Keratinocyte (primary cell): ENCODE results near the gene TWIST1. TPM values are rescaled to one million over a fixed set of nuclear protein-coding genes. Genes with fewer than 3 reads are reported as not detected.

Source experiments
- DNase-seq: peaks from one replicate; pipeline ENCODE4 v3.0.0-alpha.2; 2011; ENCODE audit warnings: low read depth, missing footprints, low spot score
- FAIRE-seq: peaks from 2 replicates; lab custom pipeline; 2011; peaks lifted over from hg19 to GRCh38; lab: Jason Lieb, UNC
- H2AFZ ChIP-seq: 2 replicates; pipeline ENCODE4 v1.6.0; 2012; ENCODE audit warnings: low read length, control low read depth, inconsistent platforms; ENCODE audit not compliant: control insufficient read depth
- H3K27ac ChIP-seq: 2 replicates; pipeline ENCODE4 v1.5.1; 2011; ENCODE audit warnings: low read length; ENCODE audit not compliant: control insufficient read depth, insufficient read depth
- H3K27me3 ChIP-seq: 3 replicates; pipeline ENCODE4 v1.6.0; 2011; ENCODE audit warnings: low read length; ENCODE audit not compliant: control insufficient read depth, insufficient read depth; ENCODE audit errors: extremely low read depth
- H3K36me3 ChIP-seq, 2 experiments: 2 replicates in 1 of 2; 3 replicates in 1 of 2; pipeline ENCODE4 v1.5.1; 2011; ENCODE audit warnings: low read length in 2 of 2, mild to moderate bottlenecking in 1 of 2; ENCODE audit not compliant: control insufficient read depth in 2 of 2, insufficient read depth in 2 of 2; ENCODE audit errors: extremely low read depth in 1 of 2
- H3K4me1 ChIP-seq: 3 replicates; pipeline ENCODE4 v1.5.1; 2011; ENCODE audit warnings: low read length; ENCODE audit not compliant: control insufficient read depth, insufficient read depth; ENCODE audit errors: extremely low read depth
- H3K4me2 ChIP-seq: 3 replicates; pipeline ENCODE4 v1.6.0; 2011; ENCODE audit warnings: low read depth, low read length; ENCODE audit not compliant: control insufficient read depth, insufficient read depth; ENCODE audit errors: extremely low read depth
- H3K4me3 ChIP-seq, 3 experiments: fragments of 200-600 bp in 1 of 3; sonication (generic) in 1 of 3; 2 replicates in 2 of 3; 3 replicates in 1 of 3; pipeline ENCODE4 v1.5.1; 2011 to 2016; ENCODE audit warnings: low read length in 3 of 3, mild to moderate bottlenecking in 3 of 3, control low read depth in 2 of 3, inconsistent platforms in 1 of 3, low read depth in 1 of 3, mixed read lengths in 1 of 3, mixed run types in 1 of 3, moderate library complexity in 1 of 3; ENCODE audit not compliant: control insufficient read depth in 2 of 3, insufficient read depth in 2 of 3; ENCODE audit errors: extremely low read depth in 1 of 3
- H3K79me2 ChIP-seq: 2 replicates; pipeline ENCODE4 v1.6.0; 2012; ENCODE audit warnings: low read length; ENCODE audit not compliant: control insufficient read depth, insufficient read depth
- H3K9ac ChIP-seq: 3 replicates; pipeline ENCODE4 v1.6.0; 2011; ENCODE audit warnings: low read length; ENCODE audit not compliant: control insufficient read depth, insufficient read depth; ENCODE audit errors: extremely low read depth
- H3K9me1 ChIP-seq: 3 replicates; pipeline ENCODE4 v1.6.0; 2011; ENCODE audit warnings: low read length; ENCODE audit not compliant: control insufficient read depth, insufficient read depth; ENCODE audit errors: extremely low read depth
- H3K9me3 ChIP-seq: 2 replicates; pipeline ENCODE4 v1.5.1; 2012; ENCODE audit warnings: low read depth, low read length; ENCODE audit not compliant: control insufficient read depth
- H4K20me1 ChIP-seq: 3 replicates; pipeline ENCODE4 v1.6.0; 2011; ENCODE audit warnings: low read length; ENCODE audit not compliant: control insufficient read depth, insufficient read depth; ENCODE audit errors: extremely low read depth
- CTCF ChIP-seq, 3 experiments: IDR thresholded peaks in 1 of 3; conservative IDR thresholded peaks in 1 of 3; optimal IDR thresholded peaks in 1 of 3; 2 replicates in 2 of 3; 3 replicates in 1 of 3; pipeline versions ENCODE3 to v1.5.1; 2011; ENCODE audit warnings: low read length in 3 of 3, mild to moderate bottlenecking in 3 of 3, moderate library complexity in 2 of 3, control low read depth in 1 of 3, inconsistent platforms in 1 of 3; ENCODE audit not compliant: insufficient read depth in 2 of 3; ENCODE audit errors: extremely low read depth in 1 of 3
- EZH2 ChIP-seq: IDR thresholded peaks from one replicate; pipeline ENCODE4 v1.6.1; 2012; ENCODE audit warnings: inconsistent platforms, mild to moderate bottlenecking, low read length, moderate library complexity
- dilution Hi-C: fragments of 300-500 bp; cut with MboI; formaldehyde crosslinking; loops from one replicate; pipeline ENCODE4 v1.7.0; 2020; ENCODE audit warnings: low sequenced_read_pairs; ENCODE audit not compliant: extremely low pct_ligation_motif_present
- polyA plus RNA-seq, 5 experiments: library from polyadenylated mRNA; depleted of rRNA in 3 of 5; stranded (reverse) in 3 of 5; stranded (forward) in 1 of 5; unstranded in 1 of 5; fragments of >200 nt; gene quantifications; 1 replicate in 1 of 5; 2 replicates in 3 of 5; 3 replicates in 1 of 5; pipeline versions ENCODE4 v1.2.1 to v1.2.3, GENCODE V29; 2011 to 2012; ENCODE audit warnings: missing spikeins in 2 of 5, low read depth in 1 of 5, low replicate concordance in 1 of 5

TWIST1 gene
- polyA plus RNA-seq, 1 donor (not counting 4 experiments of a cell fraction or from before 2014, with no cell fraction given): 1.5 TPM

DNA sequence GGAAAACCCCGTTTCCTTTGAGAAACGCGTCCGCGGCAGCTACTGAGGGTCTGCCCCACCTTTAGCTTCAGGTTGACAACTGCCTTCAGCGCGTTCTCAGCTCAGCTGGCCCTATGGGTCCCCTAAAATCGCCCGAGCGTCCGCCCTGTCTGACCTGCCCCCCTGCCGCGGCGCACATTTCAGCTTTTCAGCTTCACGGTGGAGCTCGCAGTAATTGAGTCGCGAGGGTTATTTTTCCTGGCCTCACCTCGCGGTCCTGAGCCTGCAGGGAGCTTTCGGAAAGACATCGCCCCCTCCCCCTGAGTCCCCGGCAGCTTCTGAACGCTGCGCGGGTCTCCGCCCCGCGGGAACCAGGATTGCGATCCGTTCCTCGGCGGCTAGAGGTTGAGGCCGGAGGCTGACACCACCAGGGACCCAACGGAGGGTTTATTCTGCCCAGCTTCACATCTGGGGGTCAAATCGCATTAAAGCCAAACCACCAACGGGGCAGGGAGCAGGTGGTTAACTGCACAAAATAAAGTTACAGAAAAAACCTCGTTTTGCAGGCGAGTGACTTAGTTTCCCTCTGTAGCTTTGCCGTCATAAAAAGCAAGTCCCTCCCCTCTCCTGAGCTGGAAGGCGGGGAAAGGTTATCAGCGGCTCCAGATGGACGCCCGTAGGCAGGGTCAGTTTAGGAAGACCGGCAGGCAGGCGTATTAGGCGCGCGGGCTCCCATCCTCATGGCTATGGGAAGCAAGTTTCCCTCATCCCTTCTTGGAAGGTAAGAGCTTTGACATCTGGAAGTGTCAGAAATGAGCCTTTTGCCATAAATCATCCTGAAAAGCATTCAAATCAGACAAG is 11.0 kb downstream of the TWIST1 start:
- dilution Hi-C loops: no loop called here
- no peak overlapping the region for H3K9ac ChIP-seq
- no peak overlapping the region for H3K27ac ChIP-seq
- H3K9me3 ChIP-seq: no peaks in the 10 kb centered on the region
- no peaks in the 10 kb centered on the region for H3K36me3 ChIP-seq
- DNase-seq (no peak), FAIRE-seq (no peak)
- TF ChIP-seq EZH2 (peak; percentile 76), CTCF (optimal IDR thresholded peaks at IDR 0.05 in 1 of 3, IDR thresholded peaks at IDR 0.05 in 1 of 3, conservative IDR thresholded peaks at IDR 0.05 in 1 of 3; ENCODE audit: extremely low read depth in 1 of 3, insufficient read depth in 2 of 3, low read length in 3 of 3) (no peak)
- H4K20me1 ChIP-seq: no peaks in the 10 kb centered on the region
- H3K27me3 ChIP-seq: peaks cover 62% of the 10 kb centered on the region
- peak overlapping the region; percentile 79 for H3K4me2 ChIP-seq
- peaks cover 12% of the 10 kb centered on the region for H3K4me1 ChIP-seq
- H3K9me1 ChIP-seq: no peaks in the 10 kb centered on the region
- H2AFZ ChIP-seq: no peak overlapping the region
- H3K4me3 ChIP-seq: peak overlapping the region in 1 of 3 experiments; percentile 25
- no peaks in the 10 kb centered on the region for H3K79me2 ChIP-seq

DNA sequence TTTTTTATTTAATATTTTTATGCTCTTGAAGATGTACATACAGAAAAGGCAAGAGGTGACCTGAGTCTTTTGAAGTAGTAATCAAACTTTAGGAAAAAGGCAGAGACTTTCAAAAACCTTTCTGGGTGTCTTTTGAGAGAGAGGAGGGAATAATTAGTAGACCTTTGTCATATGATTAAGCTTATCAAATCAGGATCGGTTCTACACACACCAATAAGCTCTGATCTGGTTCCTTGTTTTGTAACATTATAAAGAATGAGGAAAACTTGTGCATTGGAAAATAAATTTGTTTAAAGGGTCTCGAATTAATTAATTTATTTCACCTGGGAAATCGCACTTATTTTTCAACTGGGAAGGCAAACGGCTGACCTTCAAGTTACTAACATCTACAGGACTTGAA is 11.9 kb downstream of the TWIST1 start:
- Histone ChIP-seq H3K9ac (no peak overlapping the region), H3K4me3 (no peak overlapping the region)

More for the DNA sequence above, 11.9 kb downstream of the TWIST1 start:
- Histone ChIP-seq H3K9me3 (no peaks in the 10 kb centered on the region), H3K27me3 (peaks cover 58% of the 10 kb centered on the region), H3K4me2 (no peak overlapping the region), H3K36me3 (no peaks in the 10 kb centered on the region), H2AFZ (no peak overlapping the region), H3K79me2 (no peaks in the 10 kb centered on the region), H3K4me1 (peaks cover 12% of the 10 kb centered on the region), H3K27ac (no peak overlapping the region), H4K20me1 (no peaks in the 10 kb centered on the region), H3K9me1 (no peaks in the 10 kb centered on the region)
- FAIRE-seq (no peak), DNase-seq (no peak)
- TF ChIP-seq EZH2 (no peak), CTCF (optimal IDR thresholded peaks at IDR 0.05 in 1 of 3, IDR thresholded peaks at IDR 0.05 in 1 of 3, conservative IDR thresholded peaks at IDR 0.05 in 1 of 3; ENCODE audit: extremely low read depth in 1 of 3, insufficient read depth in 2 of 3, low read length in 3 of 3) (no peak)
- dilution Hi-C loops: no loop called here
